Measurements from ENCODE around the gene OLFML2A. TPM values are rescaled to one million over a fixed set of nuclear protein-coding genes. Genes with fewer than 3 reads are reported as not detected.
A peak's percentile ranks its signal among the peaks of the same experiment; 100 is the strongest.

Gene OLFML2A
- polyA plus RNA-seq, 2 of the 4 experiments (the other 2 are of a cell fraction), result 8.2 to 14.5 TPM

DNA sequence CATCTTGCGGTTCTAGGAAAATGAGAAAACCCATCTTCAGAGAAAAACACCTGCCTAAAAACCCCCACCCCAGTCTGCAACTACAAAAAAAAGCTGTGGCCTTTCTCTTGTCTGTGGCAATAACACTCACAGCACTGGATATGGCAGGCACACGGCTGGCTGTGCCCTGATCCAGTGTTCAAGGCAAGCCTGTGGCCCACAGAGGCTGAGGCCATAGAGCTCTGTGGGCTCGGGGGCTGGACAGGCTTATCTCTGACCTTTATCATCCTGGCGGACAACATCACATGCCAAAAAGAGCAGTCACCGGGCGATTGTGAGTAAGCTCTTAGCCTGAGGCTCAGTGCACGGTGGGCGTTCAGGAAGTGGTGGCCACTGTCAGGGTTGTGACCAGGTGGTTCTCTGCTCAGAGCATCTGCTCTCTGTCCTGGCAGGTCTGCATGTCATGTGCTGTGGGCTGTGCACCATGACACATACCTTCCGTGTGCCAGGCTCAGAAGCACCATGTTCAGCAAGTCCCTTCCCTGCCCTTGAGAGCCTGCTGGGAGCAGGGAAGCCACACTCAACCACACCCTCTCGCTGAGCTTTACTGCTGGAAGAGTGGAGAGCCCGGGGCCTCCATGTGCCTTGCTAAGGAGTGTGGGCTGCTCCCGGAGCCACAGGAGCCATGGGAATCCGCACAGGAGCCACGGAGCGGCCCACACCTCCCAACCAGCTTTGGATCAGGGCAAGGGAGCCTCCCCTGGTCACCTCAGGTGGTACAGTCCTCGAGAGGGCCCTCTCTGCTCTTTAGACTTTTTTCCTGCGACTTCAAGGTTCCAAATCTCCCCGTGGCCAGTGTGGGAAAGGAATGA is 41.7 kb downstream of the OLFML2A start (continued):
- TF ChIP-seq GATA3 (IDR thresholded peaks at IDR 0.05; ENCODE audit: borderline replicate concordance) (peak; percentile 72), HOXA7 (CRISPR knock-in tag; IDR thresholded peaks at IDR 0.05) (no peak), CHD4 (IDR thresholded peaks at IDR 0.05; ENCODE audit: borderline replicate concordance) (no peak), CBX2 (IDR thresholded peaks at IDR 0.05; ENCODE audit: borderline replicate concordance, low read depth) (no peak), POLR2A (IDR thresholded peaks at IDR 0.05; ENCODE audit: low read length) (no peak), ZSCAN20 (CRISPR knock-in tag; IDR thresholded peaks at IDR 0.05) (no peak), MAFK (IDR thresholded peaks at IDR 0.05; ENCODE audit: partially characterized antibody) (no peak), RCOR1 (IDR thresholded peaks at IDR 0.05; ENCODE audit: low read depth, low read length) (no peak), CHD2 (IDR thresholded peaks at IDR 0.05; ENCODE audit: low read length, partially characterized antibody) (no peak), MYC (IDR thresholded peaks at IDR 0.05; ENCODE audit: borderline replicate concordance, low read length) (no peak), RAD21 (conservative IDR thresholded peaks at IDR 0.05 in 1 of 2, IDR thresholded peaks at IDR 0.05 in 1 of 2) (0 out of 5 replicates have a peak, but pooled peaks have one; percentile 17), EP300 (IDR thresholded peaks at IDR 0.05) (no peak), ZFP36 (IDR thresholded peaks at IDR 0.05; ENCODE audit: borderline replicate concordance, partially characterized antibody) (no peak), TP53 (CRISPR knock-in tag; IDR thresholded peaks at IDR 0.05) (no peak), HOXB13 (CRISPR knock-in tag; IDR thresholded peaks at IDR 0.05; ENCODE audit: low read depth) (no peak), HDAC2 (IDR thresholded peaks at IDR 0.05) (no peak), BHLHE40 (IDR thresholded peaks at IDR 0.05; ENCODE audit: low read depth, low read length) (no peak), FOSL2 (IDR thresholded peaks at IDR 0.05) (no peak), FOSL2 (CRISPR knock-in tag; IDR thresholded peaks at IDR 0.05) (peak; percentile 37), FOSB (CRISPR knock-in tag; IDR thresholded peaks at IDR 0.05) (no peak), RFX5 (IDR thresholded peaks at IDR 0.05) (no peak), PHF8 (IDR thresholded peaks at IDR 0.05; ENCODE audit: borderline replicate concordance, low read depth) (no peak), KDM1A (IDR thresholded peaks at IDR 0.05; ENCODE audit: low read depth) (no peak), EHMT2 (IDR thresholded peaks at IDR 0.05; ENCODE audit: low read depth) (no peak)
- TF ChIP-seq, protein P1, sequence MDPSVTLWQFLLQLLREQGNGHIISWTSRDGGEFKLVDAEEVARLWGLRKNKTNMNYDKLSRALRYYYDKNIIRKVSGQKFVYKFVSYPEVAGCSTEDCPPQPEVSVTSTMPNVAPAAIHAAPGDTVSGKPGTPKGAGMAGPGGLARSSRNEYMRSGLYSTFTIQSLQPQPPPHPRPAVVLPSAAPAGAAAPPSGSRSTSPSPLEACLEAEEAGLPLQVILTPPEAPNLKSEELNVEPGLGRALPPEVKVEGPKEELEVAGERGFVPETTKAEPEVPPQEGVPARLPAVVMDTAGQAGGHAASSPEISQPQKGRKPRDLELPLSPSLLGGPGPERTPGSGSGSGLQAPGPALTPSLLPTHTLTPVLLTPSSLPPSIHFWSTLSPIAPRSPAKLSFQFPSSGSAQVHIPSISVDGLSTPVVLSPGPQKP (IDR thresholded peaks at IDR 0.05; ENCODE audit: low read depth, low read length), result no peak
- TF ChIP-seq, protein P2, sequence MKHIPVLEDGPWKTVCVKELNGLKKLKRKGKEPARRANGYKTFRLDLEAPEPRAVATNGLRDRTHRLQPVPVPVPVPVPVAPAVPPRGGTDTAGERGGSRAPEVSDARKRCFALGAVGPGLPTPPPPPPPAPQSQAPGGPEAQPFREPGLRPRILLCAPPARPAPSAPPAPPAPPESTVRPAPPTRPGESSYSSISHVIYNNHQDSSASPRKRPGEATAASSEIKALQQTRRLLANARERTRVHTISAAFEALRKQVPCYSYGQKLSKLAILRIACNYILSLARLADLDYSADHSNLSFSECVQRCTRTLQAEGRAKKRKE (CRISPR knock-in tag; IDR thresholded peaks at IDR 0.05; ENCODE audit: low read depth), result no peak
- TF ChIP-seq, protein P3, sequence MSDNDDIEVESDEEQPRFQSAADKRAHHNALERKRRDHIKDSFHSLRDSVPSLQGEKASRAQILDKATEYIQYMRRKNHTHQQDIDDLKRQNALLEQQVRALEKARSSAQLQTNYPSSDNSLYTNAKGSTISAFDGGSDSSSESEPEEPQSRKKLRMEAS (IDR thresholded peaks at IDR 0.05), result peak; percentile 10
- TF ChIP-seq, protein P4, sequence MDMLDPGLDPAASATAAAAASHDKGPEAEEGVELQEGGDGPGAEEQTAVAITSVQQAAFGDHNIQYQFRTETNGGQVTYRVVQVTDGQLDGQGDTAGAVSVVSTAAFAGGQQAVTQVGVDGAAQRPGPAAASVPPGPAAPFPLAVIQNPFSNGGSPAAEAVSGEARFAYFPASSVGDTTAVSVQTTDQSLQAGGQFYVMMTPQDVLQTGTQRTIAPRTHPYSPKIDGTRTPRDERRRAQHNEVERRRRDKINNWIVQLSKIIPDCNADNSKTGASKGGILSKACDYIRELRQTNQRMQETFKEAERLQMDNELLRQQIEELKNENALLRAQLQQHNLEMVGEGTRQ (IDR thresholded peaks at IDR 0.05), result peak; percentile 30; the same call in 1 of the 2 replicates
- TF ChIP-seq, protein P5, sequence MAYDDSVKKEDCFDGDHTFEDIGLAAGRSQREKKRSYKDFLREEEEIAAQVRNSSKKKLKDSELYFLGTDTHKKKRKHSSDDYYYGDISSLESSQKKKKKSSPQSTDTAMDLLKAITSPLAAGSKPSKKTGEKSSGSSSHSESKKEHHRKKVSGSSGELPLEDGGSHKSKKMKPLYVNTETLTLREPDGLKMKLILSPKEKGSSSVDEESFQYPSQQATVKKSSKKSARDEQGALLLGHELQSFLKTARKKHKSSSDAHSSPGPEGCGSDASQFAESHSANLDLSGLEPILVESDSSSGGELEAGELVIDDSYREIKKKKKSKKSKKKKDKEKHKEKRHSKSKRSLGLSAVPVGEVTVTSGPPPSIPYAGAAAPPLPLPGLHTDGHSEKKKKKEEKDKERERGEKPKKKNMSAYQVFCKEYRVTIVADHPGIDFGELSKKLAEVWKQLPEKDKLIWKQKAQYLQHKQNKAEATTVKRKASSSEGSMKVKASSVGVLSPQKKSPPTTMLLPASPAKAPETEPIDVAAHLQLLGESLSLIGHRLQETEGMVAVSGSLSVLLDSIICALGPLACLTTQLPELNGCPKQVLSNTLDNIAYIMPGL (CRISPR knock-in tag; IDR thresholded peaks at IDR 0.05; ENCODE audit: borderline replicate concordance), result no peak
- TF ChIP-seq, protein P6, sequence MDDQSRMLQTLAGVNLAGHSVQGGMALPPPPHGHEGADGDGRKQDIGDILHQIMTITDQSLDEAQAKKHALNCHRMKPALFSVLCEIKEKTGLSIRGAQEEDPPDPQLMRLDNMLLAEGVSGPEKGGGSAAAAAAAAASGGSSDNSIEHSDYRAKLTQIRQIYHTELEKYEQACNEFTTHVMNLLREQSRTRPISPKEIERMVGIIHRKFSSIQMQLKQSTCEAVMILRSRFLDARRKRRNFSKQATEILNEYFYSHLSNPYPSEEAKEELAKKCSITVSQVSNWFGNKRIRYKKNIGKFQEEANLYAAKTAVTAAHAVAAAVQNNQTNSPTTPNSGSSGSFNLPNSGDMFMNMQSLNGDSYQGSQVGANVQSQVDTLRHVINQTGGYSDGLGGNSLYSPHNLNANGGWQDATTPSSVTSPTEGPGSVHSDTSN (IDR thresholded peaks at IDR 0.05), result no peak

All from A549 (cell line).